HL-60 (cell line): Measurements from ENCODE around the gene RLN1.

Source experiments
- DNase-seq, 2 experiments: peaks; one replicate each; pipeline ENCODE4 v3.0.0-alpha.2; 2010 to 2020; ENCODE audit warnings: low read depth in 1 of 2, low spot score in 1 of 2
- H3K27ac ChIP-seq: fragments of 250-450 bp; sonication (Bioruptor Pico); replicated peaks from 2 replicates; pipeline ENCODE4 v1.5.1; 2020; ENCODE audit warnings: mild to moderate bottlenecking, moderate library complexity
- H3K27me3 ChIP-seq: fragments of 250-450 bp; sonication (Bioruptor Pico); 2 replicates; pipeline ENCODE4 v1.5.1; 2021; ENCODE audit warnings: mild to moderate bottlenecking, moderate library complexity; ENCODE audit not compliant: insufficient read depth, poor library complexity, severe bottlenecking
- H3K4me3 ChIP-seq: replicated peaks from 2 replicates; pipeline ENCODE4 v1.5.1; 2011; ENCODE audit warnings: mild to moderate bottlenecking, control low read depth, low read length; ENCODE audit not compliant: insufficient read depth
- CTCF ChIP-seq: IDR thresholded peaks from one replicate; pipeline ENCODE4 v1.5.1; 2011; ENCODE audit warnings: low read length, control low read depth, inconsistent platforms; ENCODE audit not compliant: insufficient read depth
- GABPA ChIP-seq: IDR thresholded peaks from 2 replicates; pipeline ENCODE4 v1.6.1; 2012; ENCODE audit warnings: low read depth
- POLR2AphosphoS5 ChIP-seq: IDR thresholded peaks from 2 replicates; pipeline ENCODE4 v1.6.1; 2012; ENCODE audit warnings: low read depth
- REST ChIP-seq: IDR thresholded peaks from 2 replicates; pipeline ENCODE4 v1.6.1; 2012; ENCODE audit warnings: low read depth; ENCODE audit not compliant: insufficient replicate concordance
- SPI1 ChIP-seq: IDR thresholded peaks from 2 replicates; pipeline ENCODE4 v1.6.1; 2012; ENCODE audit warnings: low read depth, mild to moderate bottlenecking, borderline replicate concordance

RLN1 gene

GRCh38 chr9:5375790-5376477 is 36.3 kb upstream of the RLN1 start:
- no peak for DNase-seq
- no peaks in the 10 kb centered on the region for H3K27me3 ChIP-seq
- TF ChIP-seq GABPA (no peak), REST (no peak), POLR2AphosphoS5 (no peak), SPI1 (no peak), CTCF (no peak)
- H3K4me3 ChIP-seq = no peak overlapping the region
- no peak overlapping the region for H3K27ac ChIP-seq

- H3K4me3 ChIP-seq = no peak overlapping the region
- TF ChIP-seq CTCF (no peak), SPI1 (no peak), POLR2AphosphoS5 (no peak), REST (no peak), GABPA (no peak)
- H3K27me3 ChIP-seq = no peaks in the 10 kb centered on the region
- DNase-seq = no peak
- H3K27ac ChIP-seq = no peak overlapping the region
These were observed 35.4 kb upstream of the RLN1 start for GRCh38 chr9:5375091-5375490.

GRCh38 chr9:5364294-5365024 is 24.8 kb upstream of the RLN1 start:
- no peak overlapping the region for H3K27ac ChIP-seq
- no peak for DNase-seq
- TF ChIP-seq POLR2AphosphoS5 = no peak
- TF ChIP-seq CTCF = no peak
- TF ChIP-seq SPI1 = no peak
- no peak for TF ChIP-seq REST
- TF ChIP-seq GABPA = no peak
- no peak overlapping the region for H3K4me3 ChIP-seq
- H3K27me3 ChIP-seq = no peaks in the 10 kb centered on the region
